Body of pancreas (tissue), 4 donors: ENCODE results near the gene STRIP1. TPM values are rescaled to one million over a fixed set of nuclear protein-coding genes. Genes with fewer than 3 reads are reported as not detected.

Experiments used
- ATAC-seq: fragments of 150-250 bp; one replicate; pipeline ENCODE4 v1.9.1; 2016
- DNase-seq, 4 donors: peaks; one replicate each; pipeline ENCODE4 v3.0.0-alpha.2; 2019
- H3K27ac ChIP-seq, 4 donors: fragments of 200-600 bp; sonication (generic); 1 replicate in 3 of 4; 2 replicates in 1 of 4; pipeline versions ENCODE4 v1.5.1 to v1.6.1; 2016 to 2019; ENCODE audit warnings: mild to moderate bottlenecking in 1 of 4, mixed read lengths in 1 of 4, moderate library complexity in 1 of 4
- H3K27me3 ChIP-seq, 2 donors: fragments of 200-600 bp; sonication (generic); one replicate each; pipeline ENCODE4 v1.6.0; 2016; ENCODE audit warnings: mild to moderate bottlenecking in 1 of 2
- H3K36me3 ChIP-seq, 2 donors: fragments of 200-600 bp; sonication (generic); replicated peaks in 1 of 2; 2 replicates each; pipeline ENCODE4 v1.5.1; 2016; ENCODE audit warnings: low read depth in 2 of 2; ENCODE audit not compliant: insufficient read depth in 1 of 2
- H3K4me1 ChIP-seq: fragments of 200-600 bp; sonication (generic); one replicate; pipeline ENCODE4 v1.6.0; 2016
- H3K4me3 ChIP-seq, 2 donors: fragments of 200-600 bp; sonication (generic); 1 replicate in 1 of 2; 2 replicates in 1 of 2; pipeline ENCODE4 v1.5.1; 2016 to 2019
- H3K9me3 ChIP-seq, 3 donors: fragments of 200-600 bp; sonication (generic); 1 replicate in 2 of 3; 2 replicates in 1 of 3; pipeline ENCODE4 v1.5.1; 2016
- POLR2A ChIP-seq, 3 donors: fragments of 450-650 bp; IDR thresholded peaks; one replicate each; pipeline ENCODE4 v1.6.1; 2016; ENCODE audit warnings: antibody characterized with exemption in 3 of 3, mild to moderate bottlenecking in 2 of 3
- whole genome bisulfite sequencing, 2 donors: methylation state at CpG; one replicate each; pipeline ENCODE4 v1.1.5; 2017; 5-methylcytosine and 5-hydroxymethylcytosine counted together
- intact Hi-C: fragments of 100-400 bp; cut with DNase I; formaldehyde crosslinking; loops from one replicate; pipeline ENCODE4 v1.15.1; 2023
- total RNA-seq, 2 donors: library from RNA; depleted of rRNA; stranded (reverse); fragments of >200 nt; gene quantifications; one replicate each; pipeline ENCODE4 v1.1.0, GENCODE V29; 2016
- TF ChIP-seq, protein P1 (sequence below), 7 experiments: fragments of 450-650 bp in 4 of 7; fragments of 200-600 bp in 3 of 7; sonication (generic) in 3 of 7; IDR thresholded peaks; one replicate each; pipeline ENCODE4 v1.5.1; 2016 to 2019; ENCODE audit warnings: antibody characterized with exemption in 7 of 7

The STRIP1 gene
- total RNA-seq, 2 donors from 2014 or later: 22.7 to 24.1 TPM

- DNase-seq (no peak), ATAC-seq (no peak)
- TF ChIP-seq, protein P1, sequence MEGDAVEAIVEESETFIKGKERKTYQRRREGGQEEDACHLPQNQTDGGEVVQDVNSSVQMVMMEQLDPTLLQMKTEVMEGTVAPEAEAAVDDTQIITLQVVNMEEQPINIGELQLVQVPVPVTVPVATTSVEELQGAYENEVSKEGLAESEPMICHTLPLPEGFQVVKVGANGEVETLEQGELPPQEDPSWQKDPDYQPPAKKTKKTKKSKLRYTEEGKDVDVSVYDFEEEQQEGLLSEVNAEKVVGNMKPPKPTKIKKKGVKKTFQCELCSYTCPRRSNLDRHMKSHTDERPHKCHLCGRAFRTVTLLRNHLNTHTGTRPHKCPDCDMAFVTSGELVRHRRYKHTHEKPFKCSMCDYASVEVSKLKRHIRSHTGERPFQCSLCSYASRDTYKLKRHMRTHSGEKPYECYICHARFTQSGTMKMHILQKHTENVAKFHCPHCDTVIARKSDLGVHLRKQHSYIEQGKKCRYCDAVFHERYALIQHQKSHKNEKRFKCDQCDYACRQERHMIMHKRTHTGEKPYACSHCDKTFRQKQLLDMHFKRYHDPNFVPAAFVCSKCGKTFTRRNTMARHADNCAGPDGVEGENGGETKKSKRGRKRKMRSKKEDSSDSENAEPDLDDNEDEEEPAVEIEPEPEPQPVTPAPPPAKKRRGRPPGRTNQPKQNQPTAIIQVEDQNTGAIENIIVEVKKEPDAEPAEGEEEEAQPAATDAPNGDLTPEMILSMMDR (IDR thresholded peaks at IDR 0.05): no peak
- TF ChIP-seq POLR2A (IDR thresholded peaks at IDR 0.05): no peak
- H3K4me1 ChIP-seq: peaks cover 17% of the 10 kb centered on the region
- no peaks in the 10 kb centered on the region for H3K36me3 ChIP-seq
- intact Hi-C loops: no loop called here
- WGBS, 2 donors: 97% methylated on average over 5 of the region's 5 CpGs
- H3K9me3 ChIP-seq: no peaks in the 10 kb centered on the region
- peaks cover 15 to 31% of the 10 kb centered on the region in 2 donors for H3K27me3 ChIP-seq
- no peak overlapping the region for H3K4me3 ChIP-seq
- H3K27ac ChIP-seq: no peak overlapping the region
Observed at GRCh38 chr1:110065841-110066240, 31.4 kb downstream of the STRIP1 start.

DNA sequence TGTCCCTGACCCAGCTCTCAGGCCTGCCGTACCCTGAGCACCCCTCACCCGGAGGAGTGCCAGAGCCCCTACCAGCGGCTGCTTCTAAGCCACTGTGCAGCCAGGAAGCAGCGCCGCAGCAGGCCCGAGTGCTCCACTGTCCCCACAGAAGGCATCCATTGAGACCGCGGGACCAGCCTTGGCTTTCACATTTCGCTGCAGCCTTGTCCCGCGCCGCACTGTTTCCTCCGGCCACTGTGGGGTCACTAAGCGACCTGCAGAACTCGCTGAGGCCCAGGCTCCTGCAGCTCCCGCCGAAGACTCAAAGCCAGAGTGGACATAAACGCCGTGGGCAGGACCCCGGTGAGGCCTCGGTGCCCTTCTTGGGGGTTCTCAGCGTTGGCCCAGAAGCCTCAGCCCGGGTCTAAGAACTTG lies 33.1 kb downstream of the STRIP1 start:
- no peak overlapping the region for H3K4me3 ChIP-seq
- intact Hi-C loops: no loop called here
- no peak for ATAC-seq
- no peak overlapping the region for H3K27ac ChIP-seq
- WGBS, 2 donors: 37 to 56% methylated on average over 19 to 22 of the region's 23 CpGs
- no peaks in the 10 kb centered on the region for H3K9me3 ChIP-seq
- TF ChIP-seq POLR2A (IDR thresholded peaks at IDR 0.05): no peak
- TF ChIP-seq, protein P1 (IDR thresholded peaks at IDR 0.05): no peak
- no peaks in the 10 kb centered on the region for H3K36me3 ChIP-seq
- H3K4me1 ChIP-seq: peaks cover 17% of the 10 kb centered on the region
- no peak for DNase-seq
- peaks cover 15 to 43% of the 10 kb centered on the region in 2 donors for H3K27me3 ChIP-seq

GRCh38 chr1:110067893-110068645 lies 33.6 kb downstream of the STRIP1 start:
- Histone ChIP-seq H3K36me3 (no peaks in the 10 kb centered on the region), H3K27ac (no peak overlapping the region), H3K4me3 (no peak overlapping the region), H3K4me1 (peaks cover 17% of the 10 kb centered on the region), H3K9me3 (no peaks in the 10 kb centered on the region), H3K27me3 (peaks cover 15 to 43% of the 10 kb centered on the region in 2 donors)
- DNase-seq (no peak), ATAC-seq (no peak)
- intact Hi-C loops: no loop called here
- WGBS, 2 donors: 10 to 25% methylated on average over 22 to 60 of the region's 68 CpGs
- no peak for TF ChIP-seq POLR2A (IDR thresholded peaks at IDR 0.05)
- TF ChIP-seq, protein P1 (IDR thresholded peaks at IDR 0.05): no peak

- 7 to 12% methylated on average over 39 to 67 of the region's 68 CpGs for WGBS, 2 donors
- intact Hi-C loops: no loop called here
- TF ChIP-seq, protein P1 (IDR thresholded peaks at IDR 0.05): no peak
- TF ChIP-seq POLR2A (IDR thresholded peaks at IDR 0.05): no peak
- Histone ChIP-seq H3K4me3 (no peak overlapping the region), H3K27me3 (peaks cover 15 to 43% of the 10 kb centered on the region in 2 donors), H3K4me1 (peaks cover 17% of the 10 kb centered on the region), H3K27ac (no peak overlapping the region), H3K9me3 (no peaks in the 10 kb centered on the region), H3K36me3 (no peaks in the 10 kb centered on the region)
- ATAC-seq: no peak
- no peak for DNase-seq
Observed at GRCh38 chr1:110068646-110069403, 34.4 kb downstream of the STRIP1 start.
